Cardiac muscle cell (in vitro differentiated cells and primary cell): ENCODE data around the gene CEP290. TPM values are rescaled to one million over a fixed set of nuclear protein-coding genes. Genes with fewer than 3 reads are reported as not detected.

Experiments used
- DNase-seq, 2 donors: peaks; one replicate each; pipeline versions ENCODE4 v3.0.0 to v3.0.0-alpha.2; 2010 to 2017; ENCODE audit warnings: low read depth in 1 of 2, low spot score in 1 of 2
- H3K27ac ChIP-seq: fragments of 200-600 bp; sonication (generic); 2 replicates; pipeline ENCODE4 v1.5.1; 2016
- H3K27me3 ChIP-seq: fragments of 200-600 bp; sonication (generic); 2 replicates; pipeline ENCODE4 v1.6.0; 2016; ENCODE audit warnings: control low read depth
- H3K36me3 ChIP-seq: fragments of 200-600 bp; sonication (generic); 2 replicates; pipeline ENCODE4 v1.5.1; 2016; ENCODE audit warnings: control low read depth
- H3K4me1 ChIP-seq: fragments of 200-600 bp; sonication (generic); 2 replicates; pipeline ENCODE4 v1.8.1; 2017; ENCODE audit warnings: low read depth, mild to moderate bottlenecking, mixed run types
- H3K4me3 ChIP-seq: fragments of 200-600 bp; sonication (generic); 2 replicates; pipeline ENCODE4 v1.5.1; 2016; ENCODE audit warnings: mild to moderate bottlenecking
- H3K9me3 ChIP-seq: fragments of 200-600 bp; sonication (generic); 2 replicates; pipeline ENCODE4 v1.5.1; 2017; ENCODE audit warnings: low read depth, mild to moderate bottlenecking, control low read depth
- polyA plus RNA-seq: library from polyadenylated mRNA; unstranded; fragments of >200 nt; fragmentation: Nextera tagmentation; extraction: Ambion mirVana; gene quantifications from 2 replicates; pipeline ENCODE4 v1.2.1, GENCODE V29; 2016
- total RNA-seq: library from RNA; depleted of rRNA; stranded (reverse); fragments of >200 nt; gene quantifications from 2 replicates; pipeline ENCODE4 v1.2.3, GENCODE V29; 2016
- TF ChIP-seq, protein P1 (sequence below): IDR thresholded peaks from 2 replicates; pipeline ENCODE4 v1.5.1; 2012; ENCODE audit warnings: low read depth, mild to moderate bottlenecking, low read length

Gene CEP290
- total and polyA plus RNA-seq, 2 experiments from 2014 or later: 16.7 to 32.4 TPM

DNA sequence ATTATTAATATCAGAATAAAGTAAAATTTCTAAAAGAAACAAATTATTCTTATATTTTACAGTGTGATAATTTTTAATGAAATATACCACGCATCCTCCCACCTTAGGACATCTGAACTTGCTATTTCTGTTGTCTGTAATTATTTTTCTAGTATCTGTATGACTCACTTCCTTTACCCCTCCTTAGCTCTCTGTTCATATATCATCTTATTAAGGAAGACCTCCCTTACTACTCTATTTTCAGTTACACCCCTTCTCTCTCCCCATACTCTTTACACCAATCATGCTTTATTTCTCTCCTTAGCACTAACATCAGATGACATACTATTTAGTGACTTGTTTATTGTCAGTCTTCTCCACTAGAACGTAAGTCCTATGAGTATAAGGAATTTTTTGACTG, 78.5 kb downstream of the CEP290 start:
- no peaks in the 10 kb centered on the region for H3K27me3 ChIP-seq
- peaks cover 7% of the 10 kb centered on the region for H3K4me1 ChIP-seq
- TF ChIP-seq, protein P1, sequence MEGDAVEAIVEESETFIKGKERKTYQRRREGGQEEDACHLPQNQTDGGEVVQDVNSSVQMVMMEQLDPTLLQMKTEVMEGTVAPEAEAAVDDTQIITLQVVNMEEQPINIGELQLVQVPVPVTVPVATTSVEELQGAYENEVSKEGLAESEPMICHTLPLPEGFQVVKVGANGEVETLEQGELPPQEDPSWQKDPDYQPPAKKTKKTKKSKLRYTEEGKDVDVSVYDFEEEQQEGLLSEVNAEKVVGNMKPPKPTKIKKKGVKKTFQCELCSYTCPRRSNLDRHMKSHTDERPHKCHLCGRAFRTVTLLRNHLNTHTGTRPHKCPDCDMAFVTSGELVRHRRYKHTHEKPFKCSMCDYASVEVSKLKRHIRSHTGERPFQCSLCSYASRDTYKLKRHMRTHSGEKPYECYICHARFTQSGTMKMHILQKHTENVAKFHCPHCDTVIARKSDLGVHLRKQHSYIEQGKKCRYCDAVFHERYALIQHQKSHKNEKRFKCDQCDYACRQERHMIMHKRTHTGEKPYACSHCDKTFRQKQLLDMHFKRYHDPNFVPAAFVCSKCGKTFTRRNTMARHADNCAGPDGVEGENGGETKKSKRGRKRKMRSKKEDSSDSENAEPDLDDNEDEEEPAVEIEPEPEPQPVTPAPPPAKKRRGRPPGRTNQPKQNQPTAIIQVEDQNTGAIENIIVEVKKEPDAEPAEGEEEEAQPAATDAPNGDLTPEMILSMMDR: no peak
- H3K4me3 ChIP-seq: no peak overlapping the region
- no peaks in the 10 kb centered on the region for H3K9me3 ChIP-seq
- H3K36me3 ChIP-seq: peaks cover 20% of the 10 kb centered on the region
- peak in 1 of 2 donors; percentile 7 for DNase-seq
- no peak overlapping the region for H3K27ac ChIP-seq

DNA sequence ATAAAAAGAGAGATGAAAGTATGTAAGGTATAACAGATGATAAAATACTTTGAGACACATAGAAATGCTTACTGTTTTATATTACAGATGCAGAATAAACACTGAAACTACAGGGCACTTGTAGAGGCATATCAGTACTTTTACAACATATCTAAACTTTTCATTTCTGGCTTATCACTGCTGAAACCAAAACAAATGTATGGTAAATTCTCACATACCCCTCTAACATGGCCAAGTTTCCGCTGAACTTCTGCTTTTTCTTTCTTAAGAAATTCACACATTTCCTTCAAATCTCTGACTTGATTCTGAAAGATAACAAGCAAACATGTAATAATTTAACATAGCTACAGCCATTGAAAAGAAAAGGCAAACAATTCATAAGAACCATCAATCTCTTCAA, 79.4 kb downstream of the CEP290 start:
- Histone ChIP-seq H3K27ac (no peak overlapping the region), H3K9me3 (no peaks in the 10 kb centered on the region), H3K4me1 (peaks cover 7% of the 10 kb centered on the region), H3K27me3 (no peaks in the 10 kb centered on the region), H3K4me3 (no peak overlapping the region), H3K36me3 (peaks cover 16% of the 10 kb centered on the region)
- no peak for DNase-seq
- TF ChIP-seq, protein P1: no peak

DNA sequence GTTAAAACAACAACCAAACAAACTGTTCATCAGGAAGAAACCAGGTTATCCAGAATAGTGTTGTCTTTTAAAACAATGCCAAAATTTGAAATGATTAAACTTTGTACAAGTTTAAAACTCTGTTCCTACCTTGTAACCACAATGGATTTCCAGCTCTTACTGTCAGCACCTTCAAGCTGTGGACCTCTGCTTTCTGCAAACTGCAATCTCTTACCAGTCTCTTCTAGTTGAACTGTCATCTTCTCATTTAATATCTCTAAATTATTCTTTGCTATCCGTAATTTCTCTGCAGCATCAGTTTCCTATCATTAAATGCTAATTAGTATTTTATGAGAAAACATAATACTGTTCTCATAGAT, 83.2 kb downstream of the CEP290 start:
- DNase-seq: peak; percentile 21 to 55
- H3K27ac ChIP-seq: peak overlapping the region; percentile 77
- no peak overlapping the region for H3K4me3 ChIP-seq
- no peaks in the 10 kb centered on the region for H3K27me3 ChIP-seq
- no peaks in the 10 kb centered on the region for H3K9me3 ChIP-seq
- peaks cover 16% of the 10 kb centered on the region for H3K36me3 ChIP-seq
- peaks cover 7% of the 10 kb centered on the region for H3K4me1 ChIP-seq
- TF ChIP-seq, protein P1: no peak

DNA sequence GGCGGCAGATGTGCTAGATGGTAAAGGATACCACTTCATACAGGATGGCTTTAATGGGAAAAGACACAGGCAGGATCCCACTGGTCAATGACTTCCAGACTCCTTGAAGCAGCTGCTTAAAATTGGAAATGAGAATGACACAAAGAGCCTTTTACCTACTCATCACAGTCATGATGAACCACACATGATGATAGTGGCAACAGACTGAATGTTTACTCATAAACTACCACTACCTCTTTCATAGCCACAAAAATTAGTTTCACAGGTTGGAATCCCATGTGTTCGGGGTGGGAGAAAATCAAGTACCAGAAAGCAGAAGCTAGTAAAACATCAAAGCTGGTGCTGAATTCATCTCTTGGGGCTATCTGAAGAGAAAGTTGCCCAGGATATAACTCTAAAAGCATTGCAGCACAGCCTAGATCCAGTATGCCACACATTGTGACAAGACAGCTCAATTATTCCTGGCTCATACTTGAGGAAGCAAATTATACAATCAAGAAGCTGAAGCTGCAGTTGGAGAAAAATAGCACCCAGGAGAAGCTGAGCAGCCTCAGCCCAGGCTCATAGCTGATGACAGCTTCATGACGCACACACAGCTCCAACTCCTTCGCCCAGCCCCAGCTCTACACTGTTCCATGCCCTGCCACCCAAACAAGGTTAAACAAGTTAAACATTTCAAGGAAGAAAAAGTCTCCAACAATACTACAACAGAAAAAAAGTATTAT, 83.7 kb downstream of the CEP290 start:
- DNase-seq: peak; percentile 78 to 83
- H3K4me3 ChIP-seq: no peak overlapping the region
- H3K4me1 ChIP-seq: peaks cover 7% of the 10 kb centered on the region
- TF ChIP-seq, protein P1: no peak
- peak overlapping the region; percentile 77 for H3K27ac ChIP-seq
- peaks cover 17% of the 10 kb centered on the region for H3K36me3 ChIP-seq
- H3K9me3 ChIP-seq: no peaks in the 10 kb centered on the region
- H3K27me3 ChIP-seq: no peaks in the 10 kb centered on the region

DNA sequence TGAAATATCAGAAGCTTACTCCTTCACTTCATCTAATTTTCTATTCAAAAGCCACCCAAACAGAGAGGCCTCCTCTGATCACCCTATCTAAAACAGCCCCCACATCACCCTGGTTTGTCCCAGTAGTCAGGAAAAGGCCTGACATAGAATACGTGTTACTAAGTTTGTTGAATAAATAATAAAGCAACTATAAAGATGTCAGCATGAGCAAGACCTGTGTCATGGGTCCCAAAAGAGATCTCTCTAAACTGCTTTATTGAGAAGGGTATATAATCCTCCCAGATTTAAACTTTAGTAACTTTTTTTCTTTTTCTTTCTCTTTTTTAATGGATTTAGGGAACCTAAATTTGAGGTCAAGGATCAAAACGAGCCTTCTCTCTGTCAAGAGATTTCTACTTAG, 85.3 kb downstream of the CEP290 start:
- Histone ChIP-seq H3K4me1 (peaks cover 7% of the 10 kb centered on the region), H3K36me3 (peaks cover 21% of the 10 kb centered on the region), H3K4me3 (no peak overlapping the region), H3K9me3 (no peaks in the 10 kb centered on the region), H3K27ac (no peak overlapping the region), H3K27me3 (no peaks in the 10 kb centered on the region)
- TF ChIP-seq, protein P1: no peak
- DNase-seq: no peak
